ENCODE data around the gene S100G.

The S100G gene

DNA sequence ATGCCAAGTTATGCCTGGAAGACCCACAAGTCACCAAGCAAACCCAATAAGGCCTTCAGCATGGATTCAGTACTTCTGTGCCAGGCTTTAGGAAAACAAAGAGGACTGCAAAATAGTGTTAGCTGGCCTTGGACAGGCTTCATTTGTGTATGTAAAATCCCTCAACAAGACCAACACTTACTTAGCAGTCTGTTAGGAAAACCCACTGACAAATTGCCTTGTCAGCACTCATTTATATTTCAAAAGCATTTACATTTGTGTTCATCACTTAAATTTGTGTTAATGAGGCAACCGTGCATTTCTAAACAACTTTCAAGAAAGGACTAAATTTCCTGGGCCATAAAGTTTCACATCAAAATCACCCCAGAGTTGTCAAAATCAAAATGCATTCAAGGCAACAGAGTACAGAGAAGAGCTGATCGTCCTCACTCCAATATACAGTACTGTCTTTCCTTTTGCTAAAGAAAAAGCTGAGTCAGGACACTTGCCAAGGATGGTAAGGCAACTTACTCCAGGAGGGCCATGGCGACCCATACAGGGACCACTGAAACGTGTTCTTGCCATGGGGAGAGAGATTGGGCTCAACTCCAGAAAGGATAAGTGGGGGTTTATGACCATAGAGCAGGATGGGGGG, 1.6 kb downstream of the S100G start:
- no peak for DNase-seq

- DNase-seq: no peak
These were observed 3.5 kb downstream of the S100G start for GRCh38 chrX:16653424-16653823.

GRCh38 chrX:16654093-16654492, 4.1 kb downstream of the S100G start:
- DNase-seq: peak; percentile 15

DNA sequence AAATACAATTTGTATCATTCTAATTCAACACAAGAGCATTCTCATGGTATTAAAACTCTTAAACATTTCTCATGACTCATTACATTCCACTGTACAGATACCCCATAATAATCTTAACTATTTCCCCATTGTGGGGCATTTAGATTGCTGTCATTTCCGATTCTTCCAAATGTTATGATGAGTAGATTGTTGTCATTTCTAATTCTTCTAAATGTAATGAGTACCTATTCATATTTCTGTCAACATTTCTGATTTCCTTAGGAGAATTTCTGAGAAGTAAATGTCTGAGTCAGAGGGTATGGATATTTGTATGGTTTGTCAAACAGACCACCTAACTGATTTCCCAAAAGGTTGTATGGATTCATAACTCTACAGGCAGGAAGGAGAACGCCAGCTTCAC, 8.3 kb downstream of the S100G start:
- DNase-seq: no peak

DNA sequence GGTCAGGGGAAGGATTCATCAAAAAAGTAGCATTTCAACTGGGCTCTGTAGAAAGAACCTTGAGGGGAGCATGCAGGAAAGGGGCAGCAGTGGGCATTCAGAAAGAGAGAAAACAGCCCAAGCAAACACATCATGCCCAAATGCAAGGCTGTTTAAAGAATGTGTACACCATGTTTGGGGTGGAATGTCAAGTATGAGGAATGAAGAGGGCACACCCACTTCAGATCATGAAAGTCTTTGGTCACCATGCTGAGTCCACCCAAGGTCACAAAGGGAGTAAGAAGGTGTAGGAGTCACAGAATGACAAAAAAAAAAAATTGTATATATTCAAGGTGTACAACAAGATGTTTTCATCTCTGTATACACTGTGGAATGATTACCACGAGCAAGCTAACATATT, 9.4 kb downstream of the S100G start:
- DNase-seq: no peak

DNA sequence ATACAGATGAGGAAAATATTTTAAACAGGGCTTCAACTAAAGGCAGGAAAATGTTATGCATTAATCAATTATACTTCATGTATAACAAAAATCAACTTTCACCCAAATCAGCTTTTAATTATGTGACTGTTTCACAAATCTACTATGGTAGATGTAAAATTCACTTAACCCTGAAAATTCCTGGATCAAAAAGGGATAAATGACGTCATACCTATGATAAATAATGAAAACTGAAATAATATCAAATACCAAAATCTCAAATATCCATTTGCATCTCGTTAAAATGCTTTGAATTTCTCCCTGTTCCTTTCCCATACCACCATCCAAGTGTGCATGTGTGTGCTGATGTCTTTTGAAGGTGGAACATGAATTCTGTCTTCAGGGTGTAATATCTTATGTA, 11.5 kb downstream of the S100G start:
- DNase-seq: no peak

DNA sequence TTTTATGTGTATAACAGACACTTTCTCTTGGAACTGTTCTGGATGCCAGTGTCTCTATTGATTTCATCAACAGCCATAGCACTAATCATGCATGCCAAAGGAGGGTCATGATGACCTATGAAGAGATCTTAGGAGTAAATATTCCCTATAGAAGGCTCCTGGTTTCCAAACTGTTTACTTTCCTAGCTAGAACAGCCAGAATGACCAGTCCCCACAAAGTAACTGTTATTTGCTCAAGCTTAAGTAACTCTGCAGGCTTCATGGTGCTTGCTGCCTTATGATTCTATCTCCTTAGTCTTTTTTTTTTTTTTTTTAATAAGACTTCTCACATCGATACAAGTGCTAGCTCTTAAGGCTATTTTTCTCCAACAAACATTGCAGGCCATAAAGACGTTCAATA, 12.4 kb downstream of the S100G start:
- DNase-seq: no peak

DNA sequence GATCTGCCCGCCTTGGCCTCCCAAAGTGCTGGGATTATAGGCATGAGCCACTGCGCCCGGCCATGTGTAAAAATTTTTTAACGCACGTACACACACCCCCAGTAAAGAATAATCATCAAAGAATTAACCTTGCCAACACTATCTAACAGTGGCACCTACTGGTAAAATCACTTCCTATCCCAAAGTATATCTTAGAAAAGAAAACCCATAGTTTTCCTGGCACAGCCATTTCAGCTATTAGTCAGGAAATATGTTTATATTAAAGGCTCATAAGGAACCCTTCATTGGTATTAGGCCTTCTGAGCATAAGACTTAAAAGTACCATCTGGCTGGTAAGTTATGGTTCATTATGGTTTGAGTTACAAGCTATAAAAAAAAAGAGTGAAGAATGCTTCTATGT, 14.1 kb downstream of the S100G start:
- no peak for DNase-seq

GRCh38 chrX:16664626-16665025, 14.7 kb downstream of the S100G start:
- DNase-seq: no peak

- peak; percentile 11 for DNase-seq
These were observed 15.1 kb downstream of the S100G start for GRCh38 chrX:16665089-16665488.

DNA sequence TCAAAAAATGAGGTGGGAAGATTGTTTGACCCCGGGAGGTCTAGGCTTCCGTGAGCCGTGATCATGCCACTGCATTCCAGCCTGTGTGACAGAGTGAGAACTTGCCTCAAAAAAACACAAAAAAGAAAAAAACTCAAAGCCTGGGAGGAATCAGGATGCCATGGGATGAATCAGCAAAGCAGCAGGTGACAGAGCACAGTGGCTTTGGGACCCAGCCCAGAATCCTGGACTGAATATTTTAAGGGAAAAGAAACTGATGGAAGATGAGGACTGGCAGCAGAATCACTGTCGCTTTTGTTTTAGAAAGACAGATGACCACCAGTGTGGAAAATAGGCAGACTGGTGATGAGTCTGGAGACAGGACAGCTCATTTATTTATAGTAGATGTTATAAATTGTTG, 16.6 kb downstream of the S100G start:
- no peak for DNase-seq

- peak; percentile 56 for DNase-seq
These were observed 21.0 kb downstream of the S100G start for GRCh38 chrX:16671005-16671404.

DNA sequence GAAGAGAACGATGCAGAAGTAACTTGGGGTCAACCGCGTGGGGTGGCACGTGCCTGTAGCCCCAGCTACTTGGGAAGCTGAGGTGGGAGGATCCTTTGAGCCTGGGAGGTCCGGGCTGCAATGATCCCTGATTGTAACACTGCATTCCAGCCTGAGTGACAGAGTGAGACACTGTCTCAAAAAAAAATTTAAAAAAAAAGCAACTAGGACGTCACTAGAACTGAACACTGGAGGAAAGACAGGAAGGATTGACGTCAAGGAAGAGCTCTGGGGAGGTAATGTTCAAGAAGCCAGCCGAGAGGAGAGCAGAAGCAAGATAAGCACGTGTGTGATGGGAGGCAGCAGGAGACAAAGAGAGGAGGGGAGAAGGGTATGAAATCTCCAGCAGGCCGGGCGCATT, 28.7 kb downstream of the S100G start:
- no peak for DNase-seq

DNA sequence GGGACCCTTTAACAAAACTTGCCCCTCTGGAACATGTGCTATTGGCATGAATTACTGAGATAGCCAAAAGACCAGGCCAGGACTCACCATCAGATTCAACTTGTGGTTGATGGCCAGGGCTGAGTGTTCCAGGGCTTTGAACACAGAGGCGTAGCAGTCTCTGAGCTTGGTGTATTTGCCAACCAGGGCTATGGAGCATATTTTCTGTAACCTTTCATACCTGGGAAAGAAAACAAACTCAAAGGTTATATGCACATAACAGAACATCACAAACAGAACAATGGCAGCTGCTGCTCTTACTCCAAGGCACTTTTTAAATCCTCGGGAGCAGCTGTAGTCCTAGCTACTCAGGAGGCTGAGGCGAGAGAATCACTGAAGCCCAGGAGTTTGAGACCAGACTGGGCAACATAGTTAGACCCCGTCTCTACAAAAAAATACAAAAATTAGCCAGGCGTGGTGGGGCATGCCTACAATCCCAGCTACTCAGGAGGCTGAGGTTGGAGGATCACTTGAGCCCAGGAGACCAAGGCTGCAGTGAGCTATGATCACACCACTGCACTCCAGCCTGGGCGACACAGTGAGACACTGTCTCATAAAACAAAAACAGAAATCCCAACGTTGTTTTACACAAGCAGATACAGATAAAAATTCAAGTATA, 33.2 kb downstream of the S100G start:
- no peak for DNase-seq

DNA sequence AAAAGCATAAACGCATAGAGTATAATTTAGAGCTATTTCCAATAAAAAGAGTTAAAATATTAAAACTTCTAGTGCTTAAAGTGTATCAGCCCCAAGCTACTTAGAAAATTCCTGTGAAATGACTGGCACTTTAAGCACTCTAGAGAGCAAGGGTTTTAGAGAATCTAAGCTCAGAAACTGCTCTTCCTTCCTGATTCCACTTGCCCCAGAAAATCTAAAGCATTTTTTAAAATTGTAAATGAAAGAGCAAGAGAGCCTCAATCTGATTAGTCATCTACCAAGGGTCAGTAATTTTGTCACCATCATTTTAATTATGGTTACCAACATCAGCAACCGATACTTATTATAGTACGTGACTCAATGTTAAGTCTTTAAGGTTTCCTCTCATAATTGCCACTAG, 37.6 kb downstream of the S100G start:
- no peak for DNase-seq

DNA sequence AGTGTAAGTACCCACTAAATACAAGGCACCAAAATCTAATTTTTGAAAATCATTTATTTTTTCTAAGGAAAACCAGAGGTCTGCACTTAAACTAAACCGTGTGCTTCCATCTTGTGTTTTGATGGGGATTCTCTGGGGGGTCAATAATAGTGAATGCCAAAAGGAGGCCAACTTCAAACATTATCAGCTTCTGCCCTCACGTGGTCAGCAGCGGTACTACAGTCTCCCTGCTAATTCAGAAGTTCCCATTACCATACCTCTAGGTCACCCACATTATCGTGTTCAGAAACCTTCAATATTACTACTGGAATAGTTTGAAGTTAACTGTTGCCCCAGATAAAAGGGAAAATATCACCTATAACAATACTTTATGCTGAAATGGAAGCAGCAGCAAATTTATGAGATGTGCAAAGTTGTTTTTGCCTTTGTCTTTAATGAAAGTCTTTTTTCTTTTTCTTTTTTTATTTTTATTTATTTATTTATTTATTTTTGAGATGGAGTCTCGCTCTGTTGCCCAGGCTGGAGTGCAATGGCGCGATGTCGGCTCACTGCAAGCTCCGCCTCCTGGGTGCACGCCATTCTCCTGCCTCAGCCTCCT, 45.2 kb downstream of the S100G start:
- DNase-seq: peak; percentile 71

DNA sequence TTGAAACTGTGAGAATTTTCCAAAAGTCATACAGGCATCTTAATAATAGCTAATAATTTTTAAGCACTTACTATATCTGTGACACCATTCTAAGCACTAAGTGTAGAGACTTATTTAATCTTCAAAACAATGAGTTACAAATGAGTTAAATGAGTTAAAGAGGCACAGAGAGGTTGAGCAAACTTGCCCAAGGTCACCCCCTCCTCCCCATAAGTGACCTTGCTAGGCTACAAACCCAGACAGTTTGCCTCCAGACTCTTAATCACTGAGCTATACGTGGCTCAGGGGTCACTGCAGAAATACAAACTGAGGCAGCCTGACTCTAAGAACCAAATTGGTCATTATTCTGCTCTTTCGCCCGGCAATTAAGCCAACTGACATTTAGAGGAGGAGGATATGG, 47.0 kb downstream of the S100G start:
- DNase-seq: no peak

- no peak for DNase-seq
These were observed 49.4 kb downstream of the S100G start for GRCh38 chrX:16699389-16699788.

DNA sequence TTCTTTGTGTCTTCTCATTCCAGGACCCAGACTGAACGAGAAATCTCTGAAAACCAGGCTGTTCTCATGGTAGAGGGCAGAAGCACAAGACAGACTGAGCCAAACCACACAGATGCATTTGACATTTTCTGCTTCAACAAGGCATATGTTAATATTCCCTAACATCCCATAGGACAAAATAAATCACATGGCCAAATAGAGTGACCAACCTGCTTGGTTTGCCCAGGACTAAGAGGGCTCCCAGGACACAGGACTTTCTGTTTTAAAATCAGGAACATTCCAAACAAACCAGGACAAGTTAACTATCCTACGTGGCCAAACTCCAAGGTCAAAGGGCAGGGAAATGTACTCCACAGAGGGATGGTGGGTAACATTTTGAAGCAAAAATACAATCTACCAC, 50.8 kb downstream of the S100G start:
- no peak for DNase-seq

DNA sequence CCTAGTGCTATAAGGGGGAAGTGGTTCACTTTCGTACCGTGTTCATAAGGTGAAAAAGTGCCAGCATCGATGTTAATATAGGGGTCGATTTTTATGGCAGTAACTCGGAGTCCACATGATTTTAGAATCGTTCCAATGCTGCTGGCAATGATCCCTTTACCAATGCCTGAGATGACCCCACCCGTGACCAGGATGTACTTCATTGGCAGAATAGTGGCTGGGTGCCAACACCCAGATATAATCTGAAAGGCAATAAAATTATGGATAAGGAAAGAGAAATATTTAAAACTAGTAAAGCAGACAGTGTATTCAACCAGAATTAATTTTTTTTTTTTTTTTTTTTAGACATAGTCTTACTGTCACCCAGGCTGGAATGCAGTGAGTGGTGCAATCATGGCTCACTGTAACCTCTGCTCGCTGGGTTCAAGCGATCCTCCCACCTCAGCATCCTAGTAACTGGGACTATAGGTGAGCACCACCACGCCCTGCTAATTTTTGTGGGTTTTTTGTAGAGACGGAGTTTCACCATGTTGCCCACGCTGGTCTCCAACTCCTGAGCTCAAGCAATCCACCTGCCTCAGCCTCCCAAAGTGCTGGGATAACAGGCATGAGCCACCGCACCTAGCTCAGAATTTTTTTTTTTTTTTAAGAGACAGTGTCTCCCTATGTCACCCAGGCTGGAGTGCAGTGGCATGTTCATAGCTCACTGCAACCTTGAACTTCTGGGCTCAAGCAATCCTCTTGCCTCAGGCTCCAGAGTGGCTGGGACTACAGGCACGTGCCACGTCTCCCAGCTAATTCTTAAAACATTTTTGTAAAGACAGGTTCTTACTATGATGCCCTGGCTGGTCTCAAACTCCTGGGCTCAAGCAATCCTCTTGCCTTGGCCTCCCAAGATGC, 53.0 kb downstream of the S100G start:
- no peak for DNase-seq

Measured in eye (tissue), 1 donor.